Caco-2 (cell line): ENCODE measurements around the gene MED12L. TPM values are rescaled to one million over a fixed set of nuclear protein-coding genes. Genes with fewer than 3 reads are reported as not detected.

Experiments
- BruUV-seq: library from RNA; stranded (reverse); fragments of 400-500 nt; replicated peaks from 2 replicates; lab custom pipeline; 2021; lab: Mats Ljungman, UMichigan
- CTCF ChIA-PET: fragments of 300-600 bp; sonication (Branson Sonifier 250); formaldehyde crosslinking; loops from one replicate; lab custom pipeline; 2022; ENCODE audit warnings: antibody characterized with exemption; lab: Charles Lee
- POLR2A ChIA-PET: fragments of 300-600 bp; sonication (Branson Sonifier 250); formaldehyde crosslinking; loops from one replicate; lab custom pipeline; 2022; ENCODE audit warnings: antibody characterized with exemption; lab: Charles Lee
- DNase-seq, 2 experiments: peaks; one replicate each; pipeline versions ENCODE4 v3.0.0 to v3.0.0-alpha.2; 2020 to 2022
- H3K27me3 ChIP-seq: replicated peaks from 2 replicates; pipeline ENCODE4 v1.6.0; 2011; ENCODE audit warnings: low read length; ENCODE audit not compliant: control insufficient read depth, insufficient read depth
- H3K36me3 ChIP-seq: 2 replicates; pipeline ENCODE4 v1.5.1; 2011; ENCODE audit warnings: low read length; ENCODE audit not compliant: control insufficient read depth, insufficient read depth
- H3K4me1 ChIP-seq: fragments of 250-450 bp; sonication (Bioruptor Pico); 2 replicates; pipeline ENCODE4 v1.5.1; 2020; ENCODE audit warnings: mild to moderate bottlenecking
- H3K4me3 ChIP-seq: 2 replicates; pipeline ENCODE4 v1.5.1; 2011; ENCODE audit warnings: low read depth, mild to moderate bottlenecking, control low read depth, low read length
- H3K9me3 ChIP-seq: fragments of 250-450 bp; sonication (Bioruptor Pico); 2 replicates; pipeline ENCODE4 v1.5.1; 2020; ENCODE audit warnings: mild to moderate bottlenecking, moderate library complexity
- H3K27ac Mint-ChIP-seq: one replicate; pipeline ENCODE4 v1.8.0; 2022; ENCODE audit warnings: mixed read lengths; ENCODE audit not compliant: unreplicated experiment
- H3K27me3 Mint-ChIP-seq: one replicate; pipeline ENCODE4 v1.8.0; 2022; ENCODE audit warnings: mixed read lengths; ENCODE audit not compliant: insufficient read depth, unreplicated experiment
- H3K36me3 Mint-ChIP-seq: one replicate; pipeline ENCODE4 v1.8.0; 2022; ENCODE audit warnings: mild to moderate bottlenecking, mixed read lengths; ENCODE audit not compliant: insufficient read depth, unreplicated experiment
- H3K4me1 Mint-ChIP-seq: one replicate; pipeline ENCODE4 v1.8.0; 2022; ENCODE audit warnings: low read depth, mixed read lengths; ENCODE audit not compliant: unreplicated experiment
- H3K4me3 Mint-ChIP-seq: one replicate; pipeline ENCODE4 v1.8.0; 2022; ENCODE audit warnings: mild to moderate bottlenecking, moderate library complexity, mixed read lengths; ENCODE audit not compliant: unreplicated experiment
- H3K9me3 Mint-ChIP-seq: one replicate; pipeline ENCODE4 v1.8.0; 2022; ENCODE audit warnings: mixed read lengths; ENCODE audit not compliant: unreplicated experiment
- intact Hi-C: fragments of 100-400 bp; cut with micrococcal nuclease; formaldehyde crosslinking; loops from one replicate; pipeline ENCODE4 v1.10.0; 2022; ENCODE audit not compliant: unreplicated experiment
- total RNA-seq: library from RNA; stranded (reverse); gene quantifications from 2 replicates; pipeline ENCODE4 v1.2.3, GENCODE V29; 2022
- TF ChIP-seq, protein P1 (sequence below), 2 experiments: fragments of 200-600 bp in 1 of 2; IDR thresholded peaks; 1 replicate in 1 of 2; 2 replicates in 1 of 2; pipeline versions ENCODE4 v1.5.1 to v1.8.0; 2011 to 2022; ENCODE audit warnings: antibody characterized with exemption in 1 of 2, control low read depth in 1 of 2, inconsistent platforms in 1 of 2, low read depth in 1 of 2, low read length in 1 of 2, mild to moderate bottlenecking in 1 of 2, moderate library complexity in 1 of 2; ENCODE audit not compliant: insufficient read depth in 1 of 2, severe bottlenecking in 1 of 2, unreplicated experiment in 1 of 2

Gene MED12L
- total RNA-seq, 1 experiment from 2014 or later: 21.5 TPM

DNA sequence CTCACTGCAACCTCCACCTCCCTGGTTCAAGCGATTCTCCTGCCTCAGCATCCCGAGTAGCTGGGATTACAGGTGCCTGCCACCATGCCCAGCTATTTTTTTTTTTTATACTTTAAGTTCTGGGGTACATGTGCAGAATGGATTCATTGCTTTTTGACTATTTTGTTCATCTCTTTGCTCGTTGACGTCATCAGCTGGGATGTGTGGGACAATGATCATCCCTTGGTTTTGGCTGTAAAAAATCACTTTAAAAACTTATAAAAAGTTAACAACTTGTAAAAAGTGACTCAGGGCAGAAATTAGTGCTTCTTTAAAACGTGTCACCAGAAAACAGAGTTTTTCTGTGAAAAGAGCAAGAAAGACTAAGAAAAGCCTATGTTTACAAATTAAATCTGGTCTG lies 337.6 kb downstream of the MED12L start:
- Mint-ChIP-seq H3K4me3 (no peak overlapping the region), H3K27ac (no peak overlapping the region), H3K9me3 (no peaks in the 10 kb centered on the region), H3K4me1 (peaks cover 6% of the 10 kb centered on the region), H3K36me3 (peaks cover 6% of the 10 kb centered on the region), H3K27me3 (no peaks in the 10 kb centered on the region)
- ChIA-PET CTCF (no interaction called here), POLR2A (no interaction called here)
- Histone ChIP-seq H3K4me1 (no peaks in the 10 kb centered on the region), H3K36me3 (no peaks in the 10 kb centered on the region), H3K9me3 (no peaks in the 10 kb centered on the region), H3K4me3 (no peak overlapping the region), H3K27me3 (no peaks in the 10 kb centered on the region)
- BruUV-seq: no TSS peak
- no peak for DNase-seq
- TF ChIP-seq, protein P1, sequence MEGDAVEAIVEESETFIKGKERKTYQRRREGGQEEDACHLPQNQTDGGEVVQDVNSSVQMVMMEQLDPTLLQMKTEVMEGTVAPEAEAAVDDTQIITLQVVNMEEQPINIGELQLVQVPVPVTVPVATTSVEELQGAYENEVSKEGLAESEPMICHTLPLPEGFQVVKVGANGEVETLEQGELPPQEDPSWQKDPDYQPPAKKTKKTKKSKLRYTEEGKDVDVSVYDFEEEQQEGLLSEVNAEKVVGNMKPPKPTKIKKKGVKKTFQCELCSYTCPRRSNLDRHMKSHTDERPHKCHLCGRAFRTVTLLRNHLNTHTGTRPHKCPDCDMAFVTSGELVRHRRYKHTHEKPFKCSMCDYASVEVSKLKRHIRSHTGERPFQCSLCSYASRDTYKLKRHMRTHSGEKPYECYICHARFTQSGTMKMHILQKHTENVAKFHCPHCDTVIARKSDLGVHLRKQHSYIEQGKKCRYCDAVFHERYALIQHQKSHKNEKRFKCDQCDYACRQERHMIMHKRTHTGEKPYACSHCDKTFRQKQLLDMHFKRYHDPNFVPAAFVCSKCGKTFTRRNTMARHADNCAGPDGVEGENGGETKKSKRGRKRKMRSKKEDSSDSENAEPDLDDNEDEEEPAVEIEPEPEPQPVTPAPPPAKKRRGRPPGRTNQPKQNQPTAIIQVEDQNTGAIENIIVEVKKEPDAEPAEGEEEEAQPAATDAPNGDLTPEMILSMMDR (IDR thresholded peaks at IDR 0.05; ENCODE audit: insufficient read depth in 1 of 2, low read depth in 1 of 2, low read length in 1 of 2, severe bottlenecking in 1 of 2, unreplicated experiment in 1 of 2): no peak
- intact Hi-C loops: loop anchor here (10.0 kb wide), 1 partner anchor 198 kb away; no protein-coding TSS in a partner anchor

DNA sequence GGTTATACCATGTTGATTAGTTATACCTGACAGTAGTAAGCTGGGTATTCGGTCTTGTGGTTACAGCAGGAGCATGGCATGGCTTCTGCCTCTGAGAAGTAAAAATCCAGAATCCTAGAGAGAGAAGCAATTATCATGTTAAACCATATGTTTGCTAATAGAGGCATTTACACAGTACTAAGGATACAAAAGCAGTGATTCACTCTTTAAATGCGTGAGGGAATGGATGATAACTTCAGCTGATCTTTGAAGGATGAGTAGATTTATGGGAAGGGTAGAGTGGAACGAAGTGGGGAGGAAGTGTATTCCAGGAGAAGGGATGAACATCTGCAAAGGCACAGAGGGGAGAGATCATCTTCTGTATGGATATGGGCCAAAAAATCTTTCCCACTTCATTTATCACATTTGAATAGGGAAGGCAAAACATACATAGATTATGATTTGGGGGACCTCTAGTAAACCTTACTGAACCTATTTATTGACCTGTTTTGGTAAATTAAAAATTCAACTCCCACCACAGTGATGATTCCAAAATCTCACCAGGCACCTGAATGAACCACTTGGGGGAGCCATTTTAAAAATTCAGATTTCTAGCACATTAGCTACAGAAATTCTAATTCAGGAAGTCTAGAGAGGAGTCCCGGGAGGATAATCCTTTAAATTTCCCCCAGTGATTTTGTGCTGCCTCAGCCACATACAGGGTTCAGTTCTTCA lies 340.3 kb downstream of the MED12L start:
- H3K4me3 ChIP-seq: no peak overlapping the region
- TF ChIP-seq, protein P1 (IDR thresholded peaks at IDR 0.05; ENCODE audit: insufficient read depth in 1 of 2, low read depth in 1 of 2, low read length in 1 of 2, severe bottlenecking in 1 of 2, unreplicated experiment in 1 of 2): peak in 1 of 2 experiments; percentile 1
- Mint-ChIP-seq H3K36me3 (peaks cover 6% of the 10 kb centered on the region), H3K27me3 (no peaks in the 10 kb centered on the region), H3K9me3 (no peaks in the 10 kb centered on the region), H3K4me1 (peaks cover 6% of the 10 kb centered on the region), H3K27ac (no peak overlapping the region), H3K4me3 (no peak overlapping the region)
- BruUV-seq: no TSS peak
- no peaks in the 10 kb centered on the region for H3K36me3 ChIP-seq
- H3K27me3 ChIP-seq: no peaks in the 10 kb centered on the region
- POLR2A ChIA-PET: no interaction called here
- no peaks in the 10 kb centered on the region for H3K4me1 ChIP-seq
- no peaks in the 10 kb centered on the region for H3K9me3 ChIP-seq
- intact Hi-C loops: loop anchor here (10.0 kb wide), 1 partner anchor 201 kb away; no protein-coding TSS in a partner anchor
- CTCF ChIA-PET: interaction anchor here (1.0 to 1.1 kb wide), 2 partner anchors 191 to 413 kb away, joined by 3 to 6 read pairs; no protein-coding TSS in a partner anchor
- no peak for DNase-seq

DNA sequence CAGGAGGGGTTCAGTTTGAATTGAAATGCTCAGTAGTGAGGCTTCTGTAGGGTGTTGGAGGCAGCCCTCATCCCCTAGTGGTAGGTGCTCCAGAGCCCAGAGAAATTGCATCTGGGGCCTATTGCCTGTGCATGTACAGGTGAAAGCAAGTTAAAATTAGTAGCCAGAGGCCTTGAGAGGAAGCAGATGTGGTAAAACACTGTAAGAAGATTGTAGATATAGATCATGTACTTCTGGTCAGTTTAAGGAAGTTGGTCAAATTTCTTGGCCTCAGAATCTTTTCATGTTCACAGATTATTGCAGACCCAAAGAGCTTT lies 340.8 kb downstream of the MED12L start:
- TF ChIP-seq, protein P1 (IDR thresholded peaks at IDR 0.05; ENCODE audit: insufficient read depth in 1 of 2, low read depth in 1 of 2, low read length in 1 of 2, severe bottlenecking in 1 of 2, unreplicated experiment in 1 of 2): no peak
- H3K9me3 Mint-ChIP-seq: no peaks in the 10 kb centered on the region
- POLR2A ChIA-PET: no interaction called here
- CTCF ChIA-PET: interaction anchor here (1.0 to 1.1 kb wide), 2 partner anchors 192 to 413 kb away, joined by 3 to 6 read pairs; no protein-coding TSS in a partner anchor
- no peak for DNase-seq
- H3K27ac Mint-ChIP-seq: no peak overlapping the region
- no peaks in the 10 kb centered on the region for H3K27me3 Mint-ChIP-seq
- H3K4me3 Mint-ChIP-seq: no peak overlapping the region
- Histone ChIP-seq H3K4me3 (no peak overlapping the region), H3K4me1 (no peaks in the 10 kb centered on the region), H3K36me3 (no peaks in the 10 kb centered on the region), H3K27me3 (no peaks in the 10 kb centered on the region), H3K9me3 (no peaks in the 10 kb centered on the region)
- peaks cover 6% of the 10 kb centered on the region for H3K36me3 Mint-ChIP-seq
- intact Hi-C loops: loop anchor here (10.0 kb wide), 1 partner anchor 201 kb away; no protein-coding TSS in a partner anchor
- peaks cover 6% of the 10 kb centered on the region for H3K4me1 Mint-ChIP-seq
- no TSS peak for BruUV-seq
